MM.1S (cell line): Measurements from ENCODE around the gene CRADD.

Source experiments
- DNase-seq: peaks from one replicate; pipeline ENCODE4 v3.0.0-alpha.2; 2015
- H2AFZ ChIP-seq: fragments of 300-600 bp; sonication (generic); 2 replicates; pipeline ENCODE4 v1.6.0; 2016; ENCODE audit warnings: antibody characterized with exemption, low read length
- H3F3A ChIP-seq: fragments of 300-600 bp; sonication (generic); 2 replicates; pipeline ENCODE4 v1.6.1; 2016; ENCODE audit warnings: mild to moderate bottlenecking, antibody characterized with exemption, low read length, moderate library complexity, mixed read lengths; ENCODE audit not compliant: insufficient read depth
- H3K27ac ChIP-seq: fragments of 300-600 bp; sonication (generic); 2 replicates; pipeline ENCODE4 v1.5.1; 2016; ENCODE audit warnings: mild to moderate bottlenecking, low read length
- H3K27me3 ChIP-seq: fragments of 300-600 bp; sonication (generic); replicated peaks from 2 replicates; pipeline ENCODE4 v1.6.0; 2016; ENCODE audit warnings: low read length; ENCODE audit not compliant: insufficient read depth
- H3K36me3 ChIP-seq: fragments of 300-600 bp; sonication (generic); replicated peaks from 2 replicates; pipeline ENCODE4 v1.6.1; 2016; ENCODE audit warnings: mild to moderate bottlenecking, low read length, mixed read lengths; ENCODE audit not compliant: insufficient read depth
- H3K4me1 ChIP-seq: fragments of 300-600 bp; sonication (generic); 2 replicates; pipeline ENCODE4 v1.6.1; 2016; ENCODE audit warnings: low read length, mixed read lengths
- H3K4me2 ChIP-seq: fragments of 300-600 bp; sonication (generic); 2 replicates; pipeline ENCODE4 v1.6.0; 2016; ENCODE audit warnings: low read depth, low read length
- H3K4me3 ChIP-seq: fragments of 300-600 bp; sonication (generic); 2 replicates; pipeline ENCODE4 v1.5.1; 2016; ENCODE audit warnings: low read length, mixed read lengths
- H3K79me2 ChIP-seq: fragments of 300-600 bp; sonication (generic); 2 replicates; pipeline ENCODE4 v1.6.1; 2016; ENCODE audit warnings: mixed run types, low read length, mixed read lengths
- H3K9ac ChIP-seq: fragments of 300-600 bp; sonication (generic); 2 replicates; pipeline ENCODE4 v1.6.1; 2016; ENCODE audit warnings: low read length, mixed read lengths
- H3K9me2 ChIP-seq: fragments of 300-600 bp; sonication (generic); replicated peaks from 2 replicates; pipeline ENCODE4 v1.6.1; 2016; ENCODE audit warnings: mild to moderate bottlenecking, low read length, mixed read lengths; ENCODE audit not compliant: insufficient read depth
- H3K9me3 ChIP-seq: fragments of 300-600 bp; sonication (generic); replicated peaks from 2 replicates; pipeline ENCODE4 v1.6.1; 2016; ENCODE audit warnings: mild to moderate bottlenecking, low read length, mixed read lengths; ENCODE audit not compliant: insufficient read depth
- H4K20me1 ChIP-seq: fragments of 300-600 bp; sonication (generic); 2 replicates; pipeline ENCODE4 v1.6.1; 2016; ENCODE audit warnings: mild to moderate bottlenecking, low read length, moderate library complexity, mixed read lengths; ENCODE audit not compliant: insufficient read depth
- CTCF ChIP-seq: fragments of 300-600 bp; sonication (generic); IDR thresholded peaks from 2 replicates; pipeline ENCODE4 v1.5.1; 2016; ENCODE audit warnings: antibody characterized with exemption, low read length, mixed read lengths
- EZH2 ChIP-seq: fragments of 300-600 bp; sonication (generic); optimal IDR thresholded peaks from 2 replicates; pipeline ENCODE3; 2017; ENCODE audit warnings: low read depth, mild to moderate bottlenecking, antibody characterized with exemption, low read length, mixed read lengths
- EZH2phosphoT487 ChIP-seq: fragments of 300-600 bp; sonication (generic); IDR thresholded peaks from 2 replicates; pipeline ENCODE4 v1.6.1; 2018; ENCODE audit warnings: antibody characterized with exemption, low read length

Gene CRADD

GRCh38 chr12:93706387-93706786 is 29.2 kb downstream of the CRADD start:
- Histone ChIP-seq H4K20me1 (no peaks in the 10 kb centered on the region), H3K4me2 (no peak overlapping the region), H3F3A (peaks cover 4% of the 10 kb centered on the region; the same call in 1 of the 2 replicates), H3K27me3 (no peaks in the 10 kb centered on the region), H3K27ac (no peak overlapping the region), H3K9ac (no peak overlapping the region), H3K36me3 (no peaks in the 10 kb centered on the region), H2AFZ (no peak overlapping the region), H3K79me2 (no peaks in the 10 kb centered on the region), H3K4me1 (peaks cover 9% of the 10 kb centered on the region), H3K9me2 (no peaks in the 10 kb centered on the region), H3K4me3 (no peak overlapping the region), H3K9me3 (no peaks in the 10 kb centered on the region)
- no peak for DNase-seq
- no peak for TF ChIP-seq CTCF
- TF ChIP-seq EZH2phosphoT487, result no peak

DNA sequence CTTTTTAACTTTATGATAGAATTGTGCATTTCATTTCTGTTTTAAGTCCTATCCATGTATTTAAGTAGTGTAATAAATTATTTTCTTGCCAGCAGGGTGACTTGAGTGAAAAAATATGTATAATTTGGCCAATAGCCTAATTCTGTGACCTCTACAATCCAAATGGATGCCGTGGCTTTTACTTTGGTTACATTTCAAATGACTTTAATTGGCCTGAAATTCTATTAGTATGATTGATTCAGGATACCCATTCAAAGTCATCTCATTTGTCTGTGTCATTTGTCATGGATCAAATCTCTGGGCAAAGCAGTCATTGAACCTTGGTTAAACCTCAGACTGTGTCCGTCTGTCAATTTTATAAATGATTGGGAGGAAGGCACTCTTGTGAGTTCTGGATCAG is 29.6 kb downstream of the CRADD start:
- H3K9ac ChIP-seq, result no peak overlapping the region
- H3F3A ChIP-seq, result peaks cover 4% of the 10 kb centered on the region; the same call in 1 of the 2 replicates
- TF ChIP-seq EZH2phosphoT487 (no peak), CTCF (no peak), EZH2 (no peak)
- H3K4me1 ChIP-seq, result peaks cover 9% of the 10 kb centered on the region
- H2AFZ ChIP-seq, result no peak overlapping the region
- H3K36me3 ChIP-seq, result no peaks in the 10 kb centered on the region
- DNase-seq, result no peak
- H3K9me2 ChIP-seq, result no peaks in the 10 kb centered on the region
- H3K9me3 ChIP-seq, result no peaks in the 10 kb centered on the region
- H4K20me1 ChIP-seq, result no peaks in the 10 kb centered on the region
- H3K27me3 ChIP-seq, result no peaks in the 10 kb centered on the region
- H3K4me2 ChIP-seq, result no peak overlapping the region
- H3K27ac ChIP-seq, result no peak overlapping the region
- H3K79me2 ChIP-seq, result no peaks in the 10 kb centered on the region
- H3K4me3 ChIP-seq, result no peak overlapping the region

DNA sequence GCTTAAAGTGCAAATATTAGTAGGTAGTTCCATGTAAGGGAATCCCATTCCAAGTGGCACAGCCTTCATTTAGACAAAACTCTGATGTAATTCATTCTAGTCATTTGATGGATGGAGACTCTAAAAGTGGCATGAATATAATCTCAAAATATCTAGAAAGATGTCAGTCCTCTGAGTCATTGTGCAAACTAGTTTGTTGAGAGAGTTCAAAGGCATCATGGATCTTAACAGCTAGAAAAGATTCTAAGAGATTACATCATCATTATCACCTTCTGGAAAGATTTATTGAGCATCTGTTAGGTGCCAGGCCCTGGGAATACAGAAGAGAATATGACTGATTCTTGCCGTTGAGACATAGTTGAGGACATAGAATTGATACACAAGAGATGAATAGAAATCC is 30.7 kb downstream of the CRADD start:
- TF ChIP-seq CTCF (no peak), EZH2 (no peak)
- Histone ChIP-seq H3K4me1 (peaks cover 9% of the 10 kb centered on the region), H3K27ac (no peak overlapping the region), H3K9me3 (no peaks in the 10 kb centered on the region), H3K79me2 (no peaks in the 10 kb centered on the region), H3K4me3 (no peak overlapping the region), H4K20me1 (no peaks in the 10 kb centered on the region), H3K9ac (no peak overlapping the region), H3F3A (peaks cover 4% of the 10 kb centered on the region; the same call in 1 of the 2 replicates), H3K36me3 (no peaks in the 10 kb centered on the region), H3K27me3 (no peaks in the 10 kb centered on the region), H3K9me2 (no peaks in the 10 kb centered on the region), H2AFZ (no peak overlapping the region), H3K4me2 (no peak overlapping the region)
- DNase-seq, result no peak

- H3K36me3 ChIP-seq, result no peaks in the 10 kb centered on the region
- TF ChIP-seq CTCF (no peak), EZH2 (no peak), EZH2phosphoT487 (no peak)
- H4K20me1 ChIP-seq, result no peaks in the 10 kb centered on the region
- peaks cover 9% of the 10 kb centered on the region for H3K4me1 ChIP-seq
- H2AFZ ChIP-seq, result no peak overlapping the region
- H3K9me3 ChIP-seq, result no peaks in the 10 kb centered on the region
- no peak overlapping the region for H3K4me3 ChIP-seq
- no peak for DNase-seq
- no peak overlapping the region for H3K4me2 ChIP-seq
- H3K27me3 ChIP-seq, result no peaks in the 10 kb centered on the region
- no peaks in the 10 kb centered on the region for H3K9me2 ChIP-seq
- no peaks in the 10 kb centered on the region for H3K79me2 ChIP-seq
- no peak overlapping the region for H3K9ac ChIP-seq
- H3F3A ChIP-seq, result peaks cover 4% of the 10 kb centered on the region; the same call in 1 of the 2 replicates
- H3K27ac ChIP-seq, result no peak overlapping the region
These were observed 31.8 kb downstream of the CRADD start for GRCh38 chr12:93708952-93709351.
